RWPE1 (cell line): Measurements from ENCODE around the gene BMAL2.

Experiments
- CTCF ChIA-PET: fragments of 350-600 bp; sonication (Branson Sonifier 250); formaldehyde crosslinking; extraction: SDS; loops from one replicate; lab custom pipeline; 2021; lab: Yijun Ruan, JAX
- POLR2A ChIA-PET: fragments of 400-600 bp; formaldehyde crosslinking; extraction: SDS; loops from one replicate; lab custom pipeline; 2020; ENCODE audit warnings: antibody characterized with exemption; ENCODE audit not compliant: low non-redundant PET; lab: Yijun Ruan, JAX
- DNase-seq: peaks from one replicate; pipeline ENCODE4 v3.0.0; 2012; ENCODE audit warnings: low spot score
- H3K27ac ChIP-seq: fragments of 450-650 bp; 2 replicates; pipeline ENCODE4 v1.5.1; 2017
- CTCF ChIP-seq: fragments of 450-650 bp; conservative IDR thresholded peaks from 2 replicates; pipeline ENCODE4 v1.5.1; 2017; ENCODE audit warnings: low read depth, mild to moderate bottlenecking

The BMAL2 gene

GRCh38 chr12:27367078-27367477 lies 34.4 kb downstream of the BMAL2 start:
- ChIA-PET POLR2A (no interaction called here), CTCF (no interaction called here)
- TF ChIP-seq CTCF = no peak
- no peak overlapping the region for H3K27ac ChIP-seq
- no peak for DNase-seq

GRCh38 chr12:27382171-27382795 lies 49.6 kb downstream of the BMAL2 start:
- ChIA-PET CTCF (interaction anchor here (0.7 kb wide), 1 partner anchor 484 kb away, joined by 3 read pairs; no protein-coding TSS in a partner anchor), POLR2A (interaction anchor here (0.6 kb wide), 1 partner anchor 69 kb away, joined by 5 read pairs; no protein-coding TSS in a partner anchor)
- no peak overlapping the region for H3K27ac ChIP-seq
- TF ChIP-seq CTCF = no peak
- DNase-seq = no peak
